ENCODE data around the gene PADI1.

DNA sequence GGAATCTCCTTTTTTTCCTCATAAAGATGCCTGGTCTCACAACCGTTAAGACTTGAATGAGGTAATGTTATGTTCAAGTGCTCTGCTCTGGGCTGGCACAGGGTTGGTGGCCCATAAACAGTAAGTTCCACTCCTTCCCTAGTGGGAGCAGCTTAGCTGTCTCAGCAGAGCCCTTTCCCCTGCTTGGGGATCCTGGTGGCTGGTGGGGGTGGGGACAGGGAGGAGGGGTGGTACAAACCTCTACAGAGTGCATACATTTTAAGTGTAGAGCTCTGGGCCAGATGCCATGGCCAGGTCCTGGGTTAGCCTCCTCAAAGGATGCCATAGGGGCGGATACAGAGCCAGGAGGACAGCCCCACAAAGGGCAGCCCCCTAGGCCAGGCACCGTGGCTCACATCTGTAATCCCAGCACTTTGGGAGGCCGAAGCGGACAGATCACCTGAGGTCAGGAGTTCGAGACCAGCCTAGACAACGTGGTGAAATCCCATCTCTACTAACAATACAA is 20.7 kb upstream of the PADI1 start:
- TF ChIP-seq SRF (IDR thresholded peaks at IDR 0.05; ENCODE audit: low read depth, low read length) (no peak), EGR1 (IDR thresholded peaks at IDR 0.05; ENCODE audit: borderline replicate concordance, low read depth, low read length) (no peak), POLR2A (IDR thresholded peaks at IDR 0.05; ENCODE audit: control extremely low read depth in 1 of 2, low read depth in 2 of 2, low read length in 2 of 2) (no peak), ZNF274 (IDR thresholded peaks at IDR 0.05; ENCODE audit: borderline replicate concordance, extremely low read depth, low read length) (no peak), MAFK (IDR thresholded peaks at IDR 0.05; ENCODE audit: low read depth, low read length) (no peak), POLR2AphosphoS5 (IDR thresholded peaks at IDR 0.05; ENCODE audit: low read depth, low read length) (no peak), EP300 (IDR thresholded peaks at IDR 0.05; ENCODE audit: borderline replicate concordance in 1 of 2, low read depth in 2 of 2, low read length in 2 of 2) (no peak), RAD21 (IDR thresholded peaks at IDR 0.05 in 1 of 2, conservative IDR thresholded peaks at IDR 0.05 in 1 of 2; ENCODE audit: low read depth in 2 of 2, low read length in 2 of 2) (no peak), YY1 (IDR thresholded peaks at IDR 0.05; ENCODE audit: low read depth, low read length) (no peak)
- TF ChIP-seq, protein P1, sequence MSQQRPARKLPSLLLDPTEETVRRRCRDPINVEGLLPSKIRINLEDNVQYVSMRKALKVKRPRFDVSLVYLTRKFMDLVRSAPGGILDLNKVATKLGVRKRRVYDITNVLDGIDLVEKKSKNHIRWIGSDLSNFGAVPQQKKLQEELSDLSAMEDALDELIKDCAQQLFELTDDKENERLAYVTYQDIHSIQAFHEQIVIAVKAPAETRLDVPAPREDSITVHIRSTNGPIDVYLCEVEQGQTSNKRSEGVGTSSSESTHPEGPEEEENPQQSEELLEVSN (IDR thresholded peaks at IDR 0.05), result no peak
- TF ChIP-seq, protein P2, sequence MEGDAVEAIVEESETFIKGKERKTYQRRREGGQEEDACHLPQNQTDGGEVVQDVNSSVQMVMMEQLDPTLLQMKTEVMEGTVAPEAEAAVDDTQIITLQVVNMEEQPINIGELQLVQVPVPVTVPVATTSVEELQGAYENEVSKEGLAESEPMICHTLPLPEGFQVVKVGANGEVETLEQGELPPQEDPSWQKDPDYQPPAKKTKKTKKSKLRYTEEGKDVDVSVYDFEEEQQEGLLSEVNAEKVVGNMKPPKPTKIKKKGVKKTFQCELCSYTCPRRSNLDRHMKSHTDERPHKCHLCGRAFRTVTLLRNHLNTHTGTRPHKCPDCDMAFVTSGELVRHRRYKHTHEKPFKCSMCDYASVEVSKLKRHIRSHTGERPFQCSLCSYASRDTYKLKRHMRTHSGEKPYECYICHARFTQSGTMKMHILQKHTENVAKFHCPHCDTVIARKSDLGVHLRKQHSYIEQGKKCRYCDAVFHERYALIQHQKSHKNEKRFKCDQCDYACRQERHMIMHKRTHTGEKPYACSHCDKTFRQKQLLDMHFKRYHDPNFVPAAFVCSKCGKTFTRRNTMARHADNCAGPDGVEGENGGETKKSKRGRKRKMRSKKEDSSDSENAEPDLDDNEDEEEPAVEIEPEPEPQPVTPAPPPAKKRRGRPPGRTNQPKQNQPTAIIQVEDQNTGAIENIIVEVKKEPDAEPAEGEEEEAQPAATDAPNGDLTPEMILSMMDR (IDR thresholded peaks at IDR 0.05; ENCODE audit: control extremely low read depth in 1 of 3, insufficient read depth in 1 of 3, low read depth in 1 of 3, low read length in 3 of 3), result no peak
